ENCODE measurements around the gene KRABD2.

DNA sequence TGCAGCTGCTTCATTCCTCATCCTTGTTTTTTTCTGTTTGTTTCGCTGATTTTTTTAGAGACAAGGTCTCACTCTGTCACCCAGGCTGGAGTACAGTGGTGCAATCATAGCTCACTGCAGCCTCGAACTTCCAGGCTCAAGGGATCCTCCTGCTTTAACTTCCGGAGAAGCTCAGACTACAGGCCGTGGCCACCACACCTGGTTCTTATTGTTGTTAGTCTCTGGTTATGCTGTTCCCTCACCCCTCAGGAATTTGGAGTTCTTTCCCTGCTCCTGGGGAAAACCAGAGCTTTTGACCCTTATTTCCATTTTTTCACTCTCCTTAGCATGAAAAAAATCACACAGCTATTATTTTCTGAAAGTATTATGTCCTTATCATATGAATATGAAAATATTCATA lies 35.0 kb downstream of the KRABD2 start:
- TF ChIP-seq, protein P1, sequence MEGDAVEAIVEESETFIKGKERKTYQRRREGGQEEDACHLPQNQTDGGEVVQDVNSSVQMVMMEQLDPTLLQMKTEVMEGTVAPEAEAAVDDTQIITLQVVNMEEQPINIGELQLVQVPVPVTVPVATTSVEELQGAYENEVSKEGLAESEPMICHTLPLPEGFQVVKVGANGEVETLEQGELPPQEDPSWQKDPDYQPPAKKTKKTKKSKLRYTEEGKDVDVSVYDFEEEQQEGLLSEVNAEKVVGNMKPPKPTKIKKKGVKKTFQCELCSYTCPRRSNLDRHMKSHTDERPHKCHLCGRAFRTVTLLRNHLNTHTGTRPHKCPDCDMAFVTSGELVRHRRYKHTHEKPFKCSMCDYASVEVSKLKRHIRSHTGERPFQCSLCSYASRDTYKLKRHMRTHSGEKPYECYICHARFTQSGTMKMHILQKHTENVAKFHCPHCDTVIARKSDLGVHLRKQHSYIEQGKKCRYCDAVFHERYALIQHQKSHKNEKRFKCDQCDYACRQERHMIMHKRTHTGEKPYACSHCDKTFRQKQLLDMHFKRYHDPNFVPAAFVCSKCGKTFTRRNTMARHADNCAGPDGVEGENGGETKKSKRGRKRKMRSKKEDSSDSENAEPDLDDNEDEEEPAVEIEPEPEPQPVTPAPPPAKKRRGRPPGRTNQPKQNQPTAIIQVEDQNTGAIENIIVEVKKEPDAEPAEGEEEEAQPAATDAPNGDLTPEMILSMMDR (IDR thresholded peaks at IDR 0.05; ENCODE audit: borderline replicate concordance, extremely low read depth, low read length, poor library complexity, severe bottlenecking) = no peak
- TF ChIP-seq EZH2 (IDR thresholded peaks at IDR 0.05; ENCODE audit: borderline replicate concordance, low read depth, low read length, severe bottlenecking) = no peak
